HCT116 (cell line): ENCODE results near the gene ACTG1. TPM values are rescaled to one million over a fixed set of nuclear protein-coding genes. Genes with fewer than 3 reads are reported as not detected.

ENCODE experiments used
- ATAC-seq: fragments of 200-7000 bp; cut with Tn5 transposase; 2 replicates; pipeline ENCODE4 v1.9.1; 2020; ENCODE audit warnings: mild to moderate bottlenecking, moderate library complexity
- BruUV-seq: library from RNA; stranded (reverse); fragments of 400-500 nt; replicated peaks from 2 replicates; lab custom pipeline; 2021; lab: Mats Ljungman, UMichigan
- CTCF ChIA-PET: fragments of 300-600 bp; sonication (Branson Sonifier 250); formaldehyde crosslinking; loops from one replicate; lab custom pipeline; 2021; ENCODE audit warnings: antibody characterized with exemption; lab: Charles Lee
- POLR2A ChIA-PET: fragments of 300-600, 350-600 bp; sonication (Branson Sonifier 250); formaldehyde crosslinking; loops from one replicate; lab custom pipeline; 2021; ENCODE audit warnings: antibody characterized with exemption; lab: Charles Lee
- RAD21 ChIA-PET, 2 experiments: fragments of 300-600 bp; sonication (Branson Sonifier 250); formaldehyde crosslinking; loops; one replicate each; lab custom pipeline; 2023; ENCODE audit warnings: low total read pairs in 2 of 2; ENCODE audit not compliant: uncharacterized antibody in 2 of 2, unreplicated experiment in 2 of 2, low non-redundant PET in 1 of 2; lab: Charles Lee
- DNase-seq: peaks from one replicate; pipeline ENCODE4 v3.0.0-alpha.2; 2010; ENCODE audit warnings: low read depth, low spot score
- H2AFZ ChIP-seq: fragments of 200-600 bp; shearing (Covaris generic), sonication (generic); 2 replicates; pipeline ENCODE4 v1.6.1; 2017; ENCODE audit warnings: low read depth, mixed run types, mixed read lengths, antibody characterized with exemption, low read length; ENCODE audit not compliant: poor library complexity, severe bottlenecking
- H3K27ac ChIP-seq: 2 replicates; pipeline ENCODE4 v1.5.1; 2012; ENCODE audit warnings: low read depth, low read length
- H3K27me3 ChIP-seq: fragments of 200-600 bp; sonication (generic); 2 replicates; pipeline ENCODE4 v1.6.1; 2016; ENCODE audit warnings: mixed run types, low read length, mixed read lengths; ENCODE audit not compliant: insufficient read depth
- H3K36me3 ChIP-seq, 2 experiments: fragments of 200-500 bp in 1 of 2; fragments of 200-600 bp in 1 of 2; sonication (Bioruptor generic) in 1 of 2; sonication (generic) in 1 of 2; 2 replicates each; pipeline versions ENCODE4 v1.5.1 to v1.6.1; 2014 to 2016; ENCODE audit warnings: low read length in 2 of 2, inconsistent platforms in 1 of 2, mixed read lengths in 1 of 2, mixed run types in 1 of 2; ENCODE audit not compliant: insufficient read depth in 2 of 2, control insufficient read depth in 1 of 2
- H3K4me1 ChIP-seq, 2 experiments: fragments of 200-600 bp in 1 of 2; sonication (generic) in 1 of 2; 2 replicates each; pipeline versions ENCODE4 v1.5.1 to v1.6.1; 2012 to 2017; ENCODE audit warnings: low read length in 2 of 2, inconsistent platforms in 1 of 2, mild to moderate bottlenecking in 1 of 2, mixed read lengths in 1 of 2, mixed run types in 1 of 2, moderate library complexity in 1 of 2; ENCODE audit not compliant: insufficient read depth in 2 of 2, control insufficient read depth in 1 of 2
- H3K4me2 ChIP-seq: fragments of 200-600 bp; sonication (generic); 2 replicates; pipeline ENCODE4 v1.6.1; 2017; ENCODE audit warnings: mixed run types, low read length, mixed read lengths
- H3K4me3 ChIP-seq, 2 experiments: fragments of 200-600 bp in 1 of 2; sonication (generic) in 1 of 2; replicated peaks in 1 of 2; 2 replicates each; pipeline ENCODE4 v1.5.1; 2011 to 2016; ENCODE audit warnings: low read length in 2 of 2, control low read depth in 1 of 2, low read depth in 1 of 2, mild to moderate bottlenecking in 1 of 2, mixed read lengths in 1 of 2, mixed run types in 1 of 2
- H3K79me2 ChIP-seq: fragments of 200-600 bp; sonication (generic); 2 replicates; pipeline ENCODE4 v1.6.1; 2017; ENCODE audit warnings: mild to moderate bottlenecking, mixed run types, low read length, moderate library complexity, mixed read lengths; ENCODE audit not compliant: insufficient read depth
- H3K9ac ChIP-seq: fragments of 200-600 bp; sonication (generic); 2 replicates; pipeline ENCODE4 v1.6.1; 2016; ENCODE audit warnings: low read length, mixed read lengths
- H3K9me2 ChIP-seq: fragments of 200-600 bp; sonication (generic), shearing (Covaris generic); 2 replicates; pipeline ENCODE4 v1.6.1; 2017; ENCODE audit warnings: mixed run types, mild to moderate bottlenecking, moderate library complexity; ENCODE audit not compliant: insufficient read depth
- H3K9me3 ChIP-seq, 2 experiments: fragments of 200-500 bp in 1 of 2; fragments of 200-600 bp in 1 of 2; sonication (Bioruptor generic) in 1 of 2; sonication (generic) in 1 of 2; 2 replicates each; pipeline ENCODE4 v1.6.1; 2014 to 2017; ENCODE audit warnings: low read length in 2 of 2, mixed read lengths in 2 of 2, inconsistent platforms in 1 of 2, low read depth in 1 of 2, mild to moderate bottlenecking in 1 of 2, mixed run types in 1 of 2, moderate library complexity in 1 of 2; ENCODE audit not compliant: control insufficient read depth in 1 of 2, insufficient read depth in 1 of 2
- H4K20me1 ChIP-seq: fragments of 200-600 bp; sonication (generic), shearing (Covaris generic); 2 replicates; pipeline ENCODE4 v1.6.1; 2017; ENCODE audit warnings: mixed run types, mild to moderate bottlenecking, moderate library complexity; ENCODE audit not compliant: insufficient read depth
- CBX3 ChIP-seq: IDR thresholded peaks from 2 replicates; pipeline ENCODE4 v1.6.1; 2012; ENCODE audit warnings: low read depth
- FOSL1 ChIP-seq: IDR thresholded peaks from 2 replicates; pipeline ENCODE4 v1.6.1; 2012; ENCODE audit warnings: low read depth
- POLR2A ChIP-seq: IDR thresholded peaks from 2 replicates; pipeline ENCODE4 v1.7.0; 2011; ENCODE audit warnings: borderline replicate concordance; ENCODE audit not compliant: insufficient read depth, insufficient read length; ENCODE audit errors: extremely low read depth
- SIN3A ChIP-seq: IDR thresholded peaks from 2 replicates; pipeline ENCODE4 v1.6.1; 2012; ENCODE audit warnings: low read depth
- intact Hi-C: fragments of 100-400 bp; cut with micrococcal nuclease; formaldehyde crosslinking; loops from 2 replicates; pipeline ENCODE4 v1.10.0; 2022
- total RNA-seq: library from RNA; stranded (reverse); gene quantifications from one replicate; pipeline ENCODE4 v1.2.1, GENCODE V29; 2021; ENCODE audit not compliant: unreplicated experiment
- TF ChIP-seq, protein P1 (sequence below): IDR thresholded peaks from 2 replicates; pipeline ENCODE4 v1.6.1; 2012; ENCODE audit warnings: low read depth

Gene ACTG1
- total RNA-seq, 1 experiment from 2014 or later = 6,223 TPM

DNA sequence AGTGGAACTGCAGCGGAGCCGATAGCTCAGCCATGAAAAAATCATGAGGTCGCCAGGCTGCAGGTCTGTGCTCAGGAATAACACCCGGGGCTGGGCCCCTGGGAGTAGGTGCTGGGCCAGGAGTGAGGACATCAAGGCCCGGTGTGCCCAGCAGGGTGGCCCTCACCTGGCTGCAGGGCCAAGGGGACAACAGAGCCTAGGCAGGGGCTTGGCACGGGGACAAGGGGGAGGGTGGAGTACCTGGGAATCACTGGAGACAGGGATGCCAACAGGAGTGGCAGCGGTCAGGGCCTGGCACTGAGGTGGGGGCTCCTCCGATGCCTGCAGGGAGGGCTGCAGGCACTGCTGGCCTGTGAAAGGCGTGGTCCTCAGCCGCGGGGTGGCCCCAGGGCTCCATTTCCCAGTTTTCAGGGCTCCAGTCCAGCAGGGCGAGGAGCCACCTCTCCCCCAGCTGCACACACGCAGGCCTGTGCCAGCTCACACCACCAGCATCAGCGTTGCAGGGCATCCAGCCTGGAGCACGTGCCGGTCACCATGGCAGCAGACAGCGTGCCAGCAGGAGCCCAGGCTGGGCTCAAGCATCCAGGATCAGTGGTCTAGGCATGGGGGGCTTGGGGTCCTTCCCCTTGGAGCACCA is 10.9 kb upstream of the ACTG1 start:
- Histone ChIP-seq H3K27me3 (no peaks in the 10 kb centered on the region), H3K4me3 (no peak overlapping the region), H3K9me2 (no peaks in the 10 kb centered on the region), H3K27ac (no peak overlapping the region; the same call in 1 of the 2 replicates), H2AFZ (no peak overlapping the region), H3K9ac (no peak overlapping the region), H3K36me3 (no peaks in the 10 kb centered on the region), H4K20me1 (no peaks in the 10 kb centered on the region), H3K79me2 (no peaks in the 10 kb centered on the region), H3K9me3 (no peaks in the 10 kb centered on the region), H3K4me2 (no peak overlapping the region), H3K4me1 (peaks cover 27 to 55% of the 10 kb centered on the region in 2 experiments)
- ChIA-PET POLR2A (no interaction called here), CTCF (interaction anchor here (0.8 kb wide), 1 partner anchor 39 kb away, joined by 3 read pairs; no protein-coding TSS in a partner anchor), RAD21 (no interaction called here)
- intact Hi-C loops = no loop called here
- BruUV-seq = no TSS peak
- no peak for ATAC-seq
- TF ChIP-seq, protein P1, sequence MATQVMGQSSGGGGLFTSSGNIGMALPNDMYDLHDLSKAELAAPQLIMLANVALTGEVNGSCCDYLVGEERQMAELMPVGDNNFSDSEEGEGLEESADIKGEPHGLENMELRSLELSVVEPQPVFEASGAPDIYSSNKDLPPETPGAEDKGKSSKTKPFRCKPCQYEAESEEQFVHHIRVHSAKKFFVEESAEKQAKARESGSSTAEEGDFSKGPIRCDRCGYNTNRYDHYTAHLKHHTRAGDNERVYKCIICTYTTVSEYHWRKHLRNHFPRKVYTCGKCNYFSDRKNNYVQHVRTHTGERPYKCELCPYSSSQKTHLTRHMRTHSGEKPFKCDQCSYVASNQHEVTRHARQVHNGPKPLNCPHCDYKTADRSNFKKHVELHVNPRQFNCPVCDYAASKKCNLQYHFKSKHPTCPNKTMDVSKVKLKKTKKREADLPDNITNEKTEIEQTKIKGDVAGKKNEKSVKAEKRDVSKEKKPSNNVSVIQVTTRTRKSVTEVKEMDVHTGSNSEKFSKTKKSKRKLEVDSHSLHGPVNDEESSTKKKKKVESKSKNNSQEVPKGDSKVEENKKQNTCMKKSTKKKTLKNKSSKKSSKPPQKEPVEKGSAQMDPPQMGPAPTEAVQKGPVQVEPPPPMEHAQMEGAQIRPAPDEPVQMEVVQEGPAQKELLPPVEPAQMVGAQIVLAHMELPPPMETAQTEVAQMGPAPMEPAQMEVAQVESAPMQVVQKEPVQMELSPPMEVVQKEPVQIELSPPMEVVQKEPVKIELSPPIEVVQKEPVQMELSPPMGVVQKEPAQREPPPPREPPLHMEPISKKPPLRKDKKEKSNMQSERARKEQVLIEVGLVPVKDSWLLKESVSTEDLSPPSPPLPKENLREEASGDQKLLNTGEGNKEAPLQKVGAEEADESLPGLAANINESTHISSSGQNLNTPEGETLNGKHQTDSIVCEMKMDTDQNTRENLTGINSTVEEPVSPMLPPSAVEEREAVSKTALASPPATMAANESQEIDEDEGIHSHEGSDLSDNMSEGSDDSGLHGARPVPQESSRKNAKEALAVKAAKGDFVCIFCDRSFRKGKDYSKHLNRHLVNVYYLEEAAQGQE = no peak
- TF ChIP-seq POLR2A (no peak), SIN3A (no peak), FOSL1 (no peak), CBX3 (no peak)
- no peak for DNase-seq
